Ovary (tissue), 9 donors: ENCODE data around the gene MRTFA. TPM values are rescaled to one million over a fixed set of nuclear protein-coding genes. Genes with fewer than 3 reads are reported as not detected.

ENCODE experiments used
- DNase-seq, 5 donors: peaks; one replicate each; pipeline ENCODE4 v3.0.0-alpha.2; 2019 to 2020
- H3K27ac ChIP-seq, 2 donors: fragments of 200-600 bp; one replicate each; pipeline versions ENCODE4 v1.5.1 to v1.8.0; 2019 to 2022
- H3K27me3 ChIP-seq: fragments of 200-600 bp; one replicate; pipeline ENCODE4 v1.8.0; 2022
- H3K36me3 ChIP-seq: fragments of 200-600 bp; sonication (generic); one replicate; pipeline ENCODE4 v1.5.1; 2019
- H3K4me1 ChIP-seq: one replicate; pipeline ENCODE4 v1.8.1; 2013; ENCODE audit warnings: mild to moderate bottlenecking, moderate library complexity; ENCODE audit not compliant: insufficient read depth
- H3K4me3 ChIP-seq: fragments of 200-600 bp; sonication (generic); one replicate; pipeline ENCODE4 v1.5.1; 2017
- H3K9me3 ChIP-seq, 2 donors: fragments of 200-600 bp in 1 of 2; sonication (generic) in 1 of 2; one replicate each; pipeline versions ENCODE4 v1.5.1 to v1.8.1; 2013 to 2019; ENCODE audit warnings: mild to moderate bottlenecking in 1 of 2, moderate library complexity in 1 of 2
- EP300 ChIP-seq: sonication (generic); formaldehyde crosslinking; IDR thresholded peaks from one replicate; pipeline ENCODE4 v1.6.1; 2017; ENCODE audit warnings: antibody characterized with exemption
- POLR2A ChIP-seq: fragments of 450-650 bp; IDR thresholded peaks from one replicate; pipeline ENCODE4 v1.6.1; 2017; ENCODE audit warnings: antibody characterized with exemption, mild to moderate bottlenecking, moderate library complexity
- WGBS, 3 donors: extraction: QIAGEN DNeasy Blood & Tissue Kit in 1 of 3; methylation state at CpG; one replicate each; pipeline versions ENCODE4 v1.1.5 to v1.1.7; 2013 to 2017; 5-methylcytosine and 5-hydroxymethylcytosine counted together
- intact Hi-C, 4 donors: fragments of 100-400 bp; cut with DNase I; formaldehyde crosslinking; loops; one replicate each; pipeline versions ENCODE4 v1.11.0 to v1.15.1; 2022 to 2023
- polyA plus RNA-seq, 2 donors: library from polyadenylated mRNA; stranded (reverse); fragments of 200-250 nt in 1 of 2; fragments of 350-450 nt in 1 of 2; fragmentation: Illumina TruSeq in 1 of 2; extraction: RNeasy Lipid Tissue Mini Kit (QIAGEN cat#74804) in 1 of 2; gene quantifications; one replicate each; pipeline ENCODE4 v1.2.3, GENCODE V29; 2013 to 2014
- total RNA-seq, 7 donors: library from RNA; depleted of rRNA in 2 of 7; stranded (reverse); fragments of >200 nt in 2 of 7; fragmentation: NEBNext Ultra II Directional in 3 of 7; extraction: Animal tissue kit (Norgen Biotek cat#: 25700) in 3 of 7; gene quantifications; one replicate each; pipeline versions ENCODE4 v1.1.0 to v1.2.4, GENCODE V29; 2016 to 2023
- TF ChIP-seq, protein P1 (sequence below), 3 donors: fragments of 450-650 bp in 2 of 3; fragments of 200-600 bp in 1 of 3; IDR thresholded peaks; one replicate each; pipeline versions ENCODE4 v1.5.1 to v1.8.0; 2016 to 2022; ENCODE audit warnings: antibody characterized with exemption in 3 of 3, mild to moderate bottlenecking in 1 of 3
- donor health status: DM: no; HTN: no; CAD: no; lungs with moderate emphysema.
- donor health status: DM: no; HTN: no; CAD: no.
- donor health status: Bipolar disorder and iron deficiency.
- donor health status: DM: yes; HTN: yes; CAD: no.
- donor health status: DM: no; HTN: no; CAD: no.
- donor health status: DM: yes; HTN: yes; CAD: no.

Gene MRTFA
- total and polyA plus RNA-seq, 9 donors: 15.4 to 59.7 (median 54.9) TPM

DNA sequence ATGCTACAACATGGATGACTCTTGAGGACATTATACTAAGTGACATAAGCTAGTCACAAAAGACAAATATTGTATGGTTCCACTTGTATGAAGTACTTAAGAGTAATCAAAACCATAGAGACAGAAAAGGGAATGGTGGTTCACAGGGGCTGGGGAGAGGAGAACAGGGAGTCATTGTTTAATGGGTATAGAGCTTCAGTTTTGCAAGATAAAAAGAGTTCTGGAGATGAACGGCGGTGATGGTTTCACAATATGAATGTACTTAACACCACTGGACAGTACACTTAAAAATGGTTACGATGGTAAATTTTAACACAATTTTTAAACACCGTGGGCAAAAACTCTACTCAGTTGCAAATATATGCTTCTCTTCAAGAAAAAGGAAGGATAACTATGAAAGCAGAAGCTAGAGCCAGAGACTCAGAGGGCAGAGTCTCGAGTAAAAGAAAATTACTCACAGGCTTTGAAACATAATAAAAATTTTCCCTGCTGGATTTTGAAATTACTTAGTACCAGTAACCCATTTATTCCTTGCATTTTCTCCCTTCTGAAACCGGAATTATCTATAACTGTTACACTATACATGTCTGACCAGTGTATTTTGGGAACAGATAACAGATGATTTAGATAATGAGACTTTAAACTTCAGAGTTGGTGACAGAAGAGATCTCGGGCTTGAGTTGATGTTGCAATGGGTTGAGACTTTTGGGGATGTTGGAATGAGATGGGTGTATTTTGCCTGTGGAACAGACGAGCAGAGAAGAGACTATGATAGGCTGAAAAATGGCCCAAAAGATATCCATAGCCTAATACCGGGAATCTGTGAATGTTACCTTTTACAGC, 15.0 kb downstream of the MRTFA start:
- TF ChIP-seq POLR2A (no peak), EP300 (no peak)
- TF ChIP-seq, protein P1, sequence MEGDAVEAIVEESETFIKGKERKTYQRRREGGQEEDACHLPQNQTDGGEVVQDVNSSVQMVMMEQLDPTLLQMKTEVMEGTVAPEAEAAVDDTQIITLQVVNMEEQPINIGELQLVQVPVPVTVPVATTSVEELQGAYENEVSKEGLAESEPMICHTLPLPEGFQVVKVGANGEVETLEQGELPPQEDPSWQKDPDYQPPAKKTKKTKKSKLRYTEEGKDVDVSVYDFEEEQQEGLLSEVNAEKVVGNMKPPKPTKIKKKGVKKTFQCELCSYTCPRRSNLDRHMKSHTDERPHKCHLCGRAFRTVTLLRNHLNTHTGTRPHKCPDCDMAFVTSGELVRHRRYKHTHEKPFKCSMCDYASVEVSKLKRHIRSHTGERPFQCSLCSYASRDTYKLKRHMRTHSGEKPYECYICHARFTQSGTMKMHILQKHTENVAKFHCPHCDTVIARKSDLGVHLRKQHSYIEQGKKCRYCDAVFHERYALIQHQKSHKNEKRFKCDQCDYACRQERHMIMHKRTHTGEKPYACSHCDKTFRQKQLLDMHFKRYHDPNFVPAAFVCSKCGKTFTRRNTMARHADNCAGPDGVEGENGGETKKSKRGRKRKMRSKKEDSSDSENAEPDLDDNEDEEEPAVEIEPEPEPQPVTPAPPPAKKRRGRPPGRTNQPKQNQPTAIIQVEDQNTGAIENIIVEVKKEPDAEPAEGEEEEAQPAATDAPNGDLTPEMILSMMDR (IDR thresholded peaks at IDR 0.05): no peak
- Histone ChIP-seq H3K27me3 (no peaks in the 10 kb centered on the region), H3K4me1 (peaks cover under 1% of the 10 kb centered on the region), H3K4me3 (no peak overlapping the region), H3K9me3 (no peaks in the 10 kb centered on the region), H3K36me3 (no peaks in the 10 kb centered on the region), H3K27ac (no peak overlapping the region)
- no peak for DNase-seq
- 93 to 95% (median 93%) methylated on average over 9 of the region's 9 CpGs for WGBS, 3 donors
- intact Hi-C loops: no loop called here

DNA sequence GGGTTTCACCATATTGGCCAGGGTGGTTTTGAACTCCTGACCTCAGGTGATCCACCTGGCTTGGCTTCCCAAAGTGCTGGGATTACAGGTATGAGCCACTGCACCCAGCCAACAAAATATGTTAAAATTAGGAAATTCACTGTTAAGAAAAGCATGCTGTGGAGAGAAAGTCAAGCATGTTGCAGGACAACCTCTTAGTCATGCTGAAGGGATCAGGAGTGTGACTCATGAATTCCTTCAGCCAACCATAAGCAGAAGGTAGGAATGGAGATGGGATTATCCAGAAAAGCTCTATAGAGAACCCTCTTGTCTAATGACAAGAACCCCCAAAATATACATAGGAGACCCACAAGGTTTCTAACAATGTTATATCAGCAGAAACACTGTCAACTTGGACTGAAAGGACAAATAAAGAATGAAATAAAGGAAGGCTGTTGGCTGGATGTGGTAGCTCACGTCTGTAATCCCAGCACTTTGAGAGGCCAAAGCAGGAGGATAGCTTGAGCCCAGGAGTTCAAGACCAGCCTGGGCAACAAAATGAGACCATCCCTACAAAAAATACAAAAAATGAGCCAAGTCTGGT, 16.0 kb downstream of the MRTFA start:
- intact Hi-C loops: no loop called here
- 90 to 95% (median 94%) methylated on average over 1 of the region's 1 CpG for WGBS, 3 donors

GRCh38 chr22:40618400-40618799, 18.1 kb downstream of the MRTFA start:
- TF ChIP-seq, protein P1 (IDR thresholded peaks at IDR 0.05): no peak
- no peaks in the 10 kb centered on the region for H3K4me1 ChIP-seq
- no peak overlapping the region for H3K4me3 ChIP-seq
- H3K9me3 ChIP-seq: no peaks in the 10 kb centered on the region
- no peaks in the 10 kb centered on the region for H3K36me3 ChIP-seq
- intact Hi-C loops: no loop called here
- H3K27ac ChIP-seq: no peak overlapping the region
- WGBS, 3 donors: 89 to 94% (median 93%) methylated on average over 5 of the region's 5 CpGs
- no peaks in the 10 kb centered on the region for H3K27me3 ChIP-seq
- DNase-seq: no peak

More for the DNA sequence above, 16.0 kb downstream of the MRTFA start:
- no peaks in the 10 kb centered on the region for H3K4me1 ChIP-seq
- H3K4me3 ChIP-seq: no peak overlapping the region
- no peak for DNase-seq
- H3K9me3 ChIP-seq: no peaks in the 10 kb centered on the region
- TF ChIP-seq POLR2A: no peak
- TF ChIP-seq EP300: no peak
- TF ChIP-seq, protein P1 (IDR thresholded peaks at IDR 0.05): no peak
- H3K27ac ChIP-seq: no peak overlapping the region
- no peaks in the 10 kb centered on the region for H3K36me3 ChIP-seq
- no peaks in the 10 kb centered on the region for H3K27me3 ChIP-seq

- intact Hi-C loops: no loop called here
- Histone ChIP-seq H3K9me3 (no peaks in the 10 kb centered on the region), H3K36me3 (no peaks in the 10 kb centered on the region), H3K27ac (no peak overlapping the region), H3K4me1 (no peaks in the 10 kb centered on the region), H3K27me3 (no peaks in the 10 kb centered on the region), H3K4me3 (no peak overlapping the region)
- 81 to 85% (median 82%) methylated on average over 5 of the region's 5 CpGs for WGBS, 3 donors
- DNase-seq: no peak
- no peak for TF ChIP-seq EP300
- no peak for TF ChIP-seq POLR2A
- TF ChIP-seq, protein P1 (IDR thresholded peaks at IDR 0.05): no peak
Observed at GRCh38 chr22:40616578-40616977, 19.9 kb downstream of the MRTFA start.
